ENCODE measurements around the gene FGB.

- TF ChIP-seq EZH2 (IDR thresholded peaks at IDR 0.05) (no peak), POLR2AphosphoS5 (IDR thresholded peaks at IDR 0.05; ENCODE audit: borderline replicate concordance, low read depth, low read length) (no peak)
These were observed 14.5 kb downstream of the FGB start for GRCh38 chr4:154577324-154577723.
